K562 treated with DMSO at 1 percent for 24 hours (cell line): ENCODE results near the gene PPP2R2C. TPM values are rescaled to one million over a fixed set of nuclear protein-coding genes. Genes with fewer than 3 reads are reported as not detected.

Experiments used
- total RNA-seq: library from RNA; unstranded; fragments of 300-600 nt; gene quantifications from 2 replicates; pipeline ENCODE4 v1.2.3, GENCODE V29; 2022; ENCODE audit warnings: low read depth; ENCODE audit not compliant: insufficient read depth

The PPP2R2C gene
- total RNA-seq: not detected in 2 replicates

GRCh38 chr4:6472387-6473263 is at the start of gene PPP2R2C:
Gene PPP2R2C, minus strand, starts transcription at chr4:6472614. Its CDS starts 385 bp downstream, at chr4:6472229.

Other genes starting within 250 kb of the PPP2R2C start
- gene WFS1, start 202.8 kb downstream of the PPP2R2C start, total RNA-seq: 1.6 TPM in 2 replicates
- 28.8 and 29.5 TPM in 2 replicates for gene MAN2B2, start 102.6 kb upstream of the PPP2R2C start, total RNA-seq
- gene MRFAP1, start 168.1 kb upstream of the PPP2R2C start, total RNA-seq: 452 and 457 TPM in 2 replicates
- gene S100P, start 221.3 kb upstream of the PPP2R2C start, total RNA-seq: 22.9 and 35.6 TPM in 2 replicates
- 81.8 and 90.0 TPM in 2 replicates for gene MRFAP1L1, start 237.3 kb upstream of the PPP2R2C start, total RNA-seq
- 45.5 and 52.3 TPM in 2 replicates for gene BLOC1S4, start 243.6 kb upstream of the PPP2R2C start, total RNA-seq